Esophagus muscularis mucosa (tissue), 4 donors: ENCODE results near the gene USH1G. TPM values are rescaled to one million over a fixed set of nuclear protein-coding genes. Genes with fewer than 3 reads are reported as not detected.

Experiments
- DNase-seq: peaks from one replicate; pipeline ENCODE4 v3.0.0-alpha.2; 2017; ENCODE audit errors: extremely low spot score
- H3K27ac ChIP-seq, 4 donors: fragments of 200-600 bp; sonication (generic); replicated peaks in 1 of 4; 1 replicate in 3 of 4; 2 replicates in 1 of 4; pipeline ENCODE4 v1.5.1; 2016 to 2019; ENCODE audit warnings: mild to moderate bottlenecking in 1 of 4
- H3K27me3 ChIP-seq, 4 donors: fragments of 200-600 bp; sonication (generic); one replicate each; pipeline versions ENCODE4 v1.5.1 to v1.6.0; 2016 to 2019
- H3K36me3 ChIP-seq, 4 donors: fragments of 200-600 bp; sonication (generic); one replicate each; pipeline ENCODE4 v1.5.1; 2016 to 2019
- H3K4me1 ChIP-seq, 4 donors: fragments of 200-600 bp; sonication (generic); one replicate each; pipeline ENCODE4 v1.5.1; 2016 to 2019
- H3K4me3 ChIP-seq, 4 donors: fragments of 200-600 bp; sonication (generic); 1 replicate in 2 of 4; 2 replicates in 2 of 4; pipeline ENCODE4 v1.5.1; 2016 to 2019; ENCODE audit warnings: mild to moderate bottlenecking in 4 of 4, moderate library complexity in 1 of 4
- H3K9me3 ChIP-seq, 4 donors: fragments of 200-600 bp; sonication (generic); 1 replicate in 3 of 4; 2 replicates in 1 of 4; pipeline ENCODE4 v1.5.1; 2016 to 2019
- CTCF ChIP-seq, 3 experiments: fragments of 200-600 bp in 2 of 3; fragments of 450-650 bp in 1 of 3; sonication (generic) in 2 of 3; IDR thresholded peaks; one replicate each; pipeline ENCODE4 v1.5.1; 2017 to 2019; ENCODE audit warnings: antibody characterized with exemption in 3 of 3, mild to moderate bottlenecking in 2 of 3, moderate library complexity in 1 of 3
- EP300 ChIP-seq: sonication (generic); formaldehyde crosslinking; IDR thresholded peaks from one replicate; pipeline ENCODE4 v1.6.1; 2017; ENCODE audit warnings: antibody characterized with exemption
- POLR2A ChIP-seq: fragments of 450-650 bp; IDR thresholded peaks from one replicate; pipeline ENCODE4 v1.6.1; 2017; ENCODE audit warnings: antibody characterized with exemption, moderate library complexity, mild to moderate bottlenecking, low read depth
- POLR2AphosphoS5 ChIP-seq, 2 donors: sonication (generic); formaldehyde crosslinking; IDR thresholded peaks; one replicate each; pipeline ENCODE4 v1.6.1; 2017; ENCODE audit warnings: antibody characterized with exemption in 2 of 2
- WGBS: methylation state at CpG from one replicate; pipeline ENCODE4 v1.1.5; 2018; 5-methylcytosine and 5-hydroxymethylcytosine counted together
- intact Hi-C: fragments of 100-400 bp; cut with DNase I; formaldehyde crosslinking; loops from one replicate; pipeline ENCODE4 v1.15.1; 2023
- total RNA-seq, 4 donors: library from RNA; depleted of rRNA; stranded (reverse); fragments of >200 nt; gene quantifications; one replicate each; pipeline versions ENCODE4 v1.1.0 to v1.2.1, GENCODE V29; 2016

USH1G gene
- total RNA-seq, 4 donors from 2014 or later = 0.39 TPM; not detected in 3

- Histone ChIP-seq H3K27ac (no peak overlapping the region), H3K36me3 (no peaks in the 10 kb centered on the region), H3K9me3 (no peaks in the 10 kb centered on the region), H3K27me3 (peaks cover 0 to 78% (median 0%) of the 10 kb centered on the region in 4 donors), H3K4me3 (no peak overlapping the region), H3K4me1 (peaks cover 0 to 2% (median under 1%) of the 10 kb centered on the region in 4 donors)
- no peak for DNase-seq
- intact Hi-C loops = no loop called here
- no peak for TF ChIP-seq POLR2AphosphoS5 (IDR thresholded peaks at IDR 0.05)
- no peak for TF ChIP-seq EP300
- TF ChIP-seq POLR2A = no peak
- no peak for TF ChIP-seq CTCF (IDR thresholded peaks at IDR 0.05)
- 67% methylated on average over 15 of the region's 15 CpGs for WGBS
Measured at GRCh38 chr17:74883241-74883745, 39.8 kb downstream of the USH1G start.

GRCh38 chr17:74882517-74883240 is 40.4 kb downstream of the USH1G start:
- H3K9me3 ChIP-seq = no peaks in the 10 kb centered on the region

GRCh38 chr17:74881073-74881472 is 42.0 kb downstream of the USH1G start:
- 80% methylated on average over 9 of the region's 11 CpGs for WGBS
- peaks cover 3 to 12% (median 6%) of the 10 kb centered on the region in 4 donors for H3K4me1 ChIP-seq
- no peak for TF ChIP-seq POLR2AphosphoS5 (IDR thresholded peaks at IDR 0.05)
- H3K27me3 ChIP-seq = peaks cover 0 to 69% (median 0%) of the 10 kb centered on the region in 4 donors
- intact Hi-C loops = no loop called here
- no peak overlapping the region for H3K4me3 ChIP-seq
- no peak for DNase-seq
- H3K27ac ChIP-seq = no peak overlapping the region
- H3K36me3 ChIP-seq = no peaks in the 10 kb centered on the region
- H3K9me3 ChIP-seq = no peaks in the 10 kb centered on the region

More at GRCh38 chr17:74882517-74883240, 40.4 kb downstream of the USH1G start:
- Histone ChIP-seq H3K27ac (no peak overlapping the region), H3K4me3 (no peak overlapping the region), H3K27me3 (peaks cover 0 to 78% (median 0%) of the 10 kb centered on the region in 4 donors), H3K4me1 (peaks cover 3 to 8% (median 6%) of the 10 kb centered on the region in 4 donors), H3K36me3 (no peaks in the 10 kb centered on the region)
- DNase-seq = no peak
- intact Hi-C loops = no loop called here
- WGBS = 76% methylated on average over 11 of the region's 20 CpGs
- no peak for TF ChIP-seq POLR2A
- no peak for TF ChIP-seq CTCF (IDR thresholded peaks at IDR 0.05)
- no peak for TF ChIP-seq EP300
- no peak for TF ChIP-seq POLR2AphosphoS5 (IDR thresholded peaks at IDR 0.05)

- H3K4me3 ChIP-seq = no peak overlapping the region
- H3K27me3 ChIP-seq = peaks cover 0 to 58% (median 0%) of the 10 kb centered on the region in 4 donors
- TF ChIP-seq POLR2AphosphoS5 (IDR thresholded peaks at IDR 0.05) = no peak
- no peak for TF ChIP-seq POLR2A
- no peak for TF ChIP-seq CTCF (IDR thresholded peaks at IDR 0.05)
- no peak for TF ChIP-seq EP300
- H3K27ac ChIP-seq = no peak overlapping the region
- intact Hi-C loops = loop anchor here (10.0 kb wide), 1 partner anchor 425 kb away; no protein-coding TSS in a partner anchor
- DNase-seq = no peak
- WGBS = 94% methylated on average over 10 of the region's 16 CpGs
- peaks cover 3 to 12% (median 6%) of the 10 kb centered on the region in 4 donors for H3K4me1 ChIP-seq
- H3K9me3 ChIP-seq = no peaks in the 10 kb centered on the region
- H3K36me3 ChIP-seq = no peaks in the 10 kb centered on the region
Measured at GRCh38 chr17:74879308-74879707, 43.7 kb downstream of the USH1G start.

GRCh38 chr17:74878658-74879057 is 44.4 kb downstream of the USH1G start:
- H3K27me3 ChIP-seq = peaks cover 0 to 54% (median 0%) of the 10 kb centered on the region in 4 donors
- WGBS = 86% methylated on average over 2 of the region's 2 CpGs
- H3K4me3 ChIP-seq = no peak overlapping the region
- H3K36me3 ChIP-seq = no peaks in the 10 kb centered on the region
- no peak for TF ChIP-seq POLR2AphosphoS5 (IDR thresholded peaks at IDR 0.05)
- TF ChIP-seq EP300 = no peak
- TF ChIP-seq POLR2A = no peak
- TF ChIP-seq CTCF (IDR thresholded peaks at IDR 0.05) = no peak
- peaks cover 9 to 18% (median 12%) of the 10 kb centered on the region in 4 donors for H3K4me1 ChIP-seq
- no peak for DNase-seq
- H3K9me3 ChIP-seq = no peaks in the 10 kb centered on the region
- intact Hi-C loops = loop anchor here (10.0 kb wide), 1 partner anchor 424 kb away; no protein-coding TSS in a partner anchor
- H3K27ac ChIP-seq = no peak overlapping the region
